RWPE2 (cell line): ENCODE results near the gene SLIT3.

Experiments
- ATAC-seq: fragments of 200-7000 bp; cut with Tn5 transposase; 3 replicates; pipeline ENCODE4 v1.9.1; 2021; ENCODE audit warnings: low read depth
- DNase-seq: peaks from one replicate; pipeline ENCODE4 v3.0.0-alpha.2; 2020; ENCODE audit warnings: low spot score
- H3K27ac ChIP-seq: fragments of 450-650 bp; 2 replicates; pipeline ENCODE4 v1.5.1; 2017; ENCODE audit warnings: mild to moderate bottlenecking; ENCODE audit not compliant: poor library complexity, severe bottlenecking
- H3K27me3 ChIP-seq: fragments of 250-450 bp; sonication (Bioruptor Pico); 2 replicates; pipeline ENCODE4 v1.5.1; 2021; ENCODE audit warnings: mild to moderate bottlenecking, moderate library complexity; ENCODE audit not compliant: insufficient read depth, poor library complexity, severe bottlenecking
- H3K36me3 ChIP-seq: fragments of 250-450 bp; sonication (Bioruptor Pico); 2 replicates; pipeline ENCODE4 v1.5.1; 2020; ENCODE audit warnings: low read depth, mild to moderate bottlenecking, moderate library complexity
- H3K4me1 ChIP-seq: fragments of 250-450 bp; sonication (Bioruptor Pico); 2 replicates; pipeline ENCODE4 v1.5.1; 2021; ENCODE audit warnings: mild to moderate bottlenecking, moderate library complexity; ENCODE audit not compliant: insufficient read depth, poor library complexity, severe bottlenecking
- H3K4me3 ChIP-seq: fragments of 250-450 bp; sonication (Bioruptor Pico); 2 replicates; pipeline ENCODE4 v1.5.1; 2021; ENCODE audit warnings: mild to moderate bottlenecking, moderate library complexity; ENCODE audit not compliant: severe bottlenecking
- H3K9me3 ChIP-seq: fragments of 250-450 bp; sonication (Bioruptor Pico); 2 replicates; pipeline ENCODE4 v1.5.1; 2021; ENCODE audit warnings: mild to moderate bottlenecking, moderate library complexity; ENCODE audit not compliant: severe bottlenecking
- CTCF ChIP-seq: fragments of 450-650 bp; IDR thresholded peaks from one replicate; pipeline ENCODE4 v1.5.1; 2017; ENCODE audit warnings: mild to moderate bottlenecking, moderate library complexity; ENCODE audit not compliant: poor library complexity, severe bottlenecking

SLIT3 gene

DNA sequence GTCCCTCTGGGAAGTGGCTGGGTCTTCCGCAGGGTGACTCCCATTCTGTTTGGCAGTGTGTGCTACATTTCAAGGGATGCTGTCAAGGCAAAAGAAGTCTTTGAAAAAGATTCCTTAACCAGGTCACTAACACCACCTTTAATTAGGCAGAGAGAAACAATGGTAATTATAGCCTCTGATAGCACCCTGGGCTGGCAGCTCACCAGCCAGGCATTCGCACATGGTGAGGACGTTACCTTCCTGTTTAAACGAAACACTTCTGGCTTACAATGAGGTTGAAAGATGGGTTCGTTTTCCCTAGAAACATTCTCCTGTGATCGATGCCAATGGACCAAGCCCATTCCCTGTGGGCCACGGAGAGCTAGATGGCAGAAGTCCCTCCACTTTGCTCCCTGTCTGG is 491.7 kb downstream of the SLIT3 start:
- Histone ChIP-seq H3K9me3 (no peaks in the 10 kb centered on the region), H3K4me1 (no peaks in the 10 kb centered on the region), H3K27me3 (no peaks in the 10 kb centered on the region), H3K36me3 (no peaks in the 10 kb centered on the region), H3K27ac (no peak overlapping the region), H3K4me3 (no peak overlapping the region)
- ATAC-seq = no peak
- TF ChIP-seq CTCF = no peak
- no peak for DNase-seq

DNA sequence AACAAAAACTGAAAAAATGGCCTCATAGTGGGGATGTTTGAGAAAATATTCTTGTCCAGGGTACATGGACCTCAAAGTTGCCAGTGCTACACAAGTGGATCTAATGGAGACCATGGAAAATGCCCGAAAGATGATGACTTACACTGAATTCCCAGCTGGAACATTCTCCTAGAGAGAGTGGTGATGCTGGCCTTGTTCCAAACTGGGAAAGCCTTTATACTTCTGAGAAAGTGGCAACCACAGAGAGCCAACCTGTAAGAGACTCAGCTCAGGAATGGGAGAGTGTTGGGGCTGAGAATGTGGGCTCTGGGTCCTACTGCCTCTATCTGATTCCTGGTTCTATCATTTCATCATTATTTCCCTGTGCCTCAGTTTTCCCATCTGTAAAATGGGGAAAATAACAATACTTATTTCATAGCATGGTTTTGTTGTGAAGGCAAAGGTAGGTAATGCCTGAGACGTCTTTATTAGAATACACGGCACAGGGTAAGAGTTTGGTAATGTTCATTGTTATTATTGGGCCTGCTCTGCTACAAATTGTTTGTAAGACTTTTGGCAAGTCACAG is 492.8 kb downstream of the SLIT3 start:
- H3K4me3 ChIP-seq = no peak overlapping the region
- H3K27ac ChIP-seq = no peak overlapping the region
- no peak for TF ChIP-seq CTCF
- ATAC-seq = no peak
- H3K9me3 ChIP-seq = no peaks in the 10 kb centered on the region
- no peak for DNase-seq
- H3K4me1 ChIP-seq = no peaks in the 10 kb centered on the region
- H3K27me3 ChIP-seq = no peaks in the 10 kb centered on the region
- H3K36me3 ChIP-seq = no peaks in the 10 kb centered on the region

DNA sequence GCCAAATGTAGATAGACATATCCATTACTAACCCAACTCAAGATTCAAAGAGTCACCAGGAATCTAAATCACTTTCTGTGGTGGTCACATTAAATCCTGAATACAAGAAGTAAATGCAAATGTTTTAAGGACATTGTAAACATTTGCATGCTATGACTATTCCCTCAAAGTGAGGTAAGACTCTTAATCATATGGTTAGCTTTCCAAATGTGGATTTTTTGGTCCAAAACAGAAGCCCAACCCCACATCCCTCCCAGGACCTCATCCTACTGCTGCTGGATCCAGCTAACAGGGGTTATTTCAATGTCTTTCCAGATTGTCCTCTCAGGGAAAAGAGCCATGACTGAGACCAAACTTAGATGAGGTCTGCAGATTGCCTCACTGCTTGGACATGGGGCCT is 493.7 kb downstream of the SLIT3 start:
- Histone ChIP-seq H3K27me3 (no peaks in the 10 kb centered on the region), H3K4me1 (no peaks in the 10 kb centered on the region), H3K9me3 (no peaks in the 10 kb centered on the region), H3K27ac (no peak overlapping the region), H3K36me3 (no peaks in the 10 kb centered on the region), H3K4me3 (no peak overlapping the region)
- DNase-seq (no peak), ATAC-seq (no peak)
- no peak for TF ChIP-seq CTCF

GRCh38 chr5:168803541-168803940 is 497.4 kb downstream of the SLIT3 start:
- Histone ChIP-seq H3K4me1 (no peaks in the 10 kb centered on the region), H3K36me3 (no peaks in the 10 kb centered on the region), H3K4me3 (no peak overlapping the region), H3K9me3 (no peaks in the 10 kb centered on the region), H3K27ac (no peak overlapping the region), H3K27me3 (no peaks in the 10 kb centered on the region)
- no peak for TF ChIP-seq CTCF
- no peak for ATAC-seq
- DNase-seq = no peak

DNA sequence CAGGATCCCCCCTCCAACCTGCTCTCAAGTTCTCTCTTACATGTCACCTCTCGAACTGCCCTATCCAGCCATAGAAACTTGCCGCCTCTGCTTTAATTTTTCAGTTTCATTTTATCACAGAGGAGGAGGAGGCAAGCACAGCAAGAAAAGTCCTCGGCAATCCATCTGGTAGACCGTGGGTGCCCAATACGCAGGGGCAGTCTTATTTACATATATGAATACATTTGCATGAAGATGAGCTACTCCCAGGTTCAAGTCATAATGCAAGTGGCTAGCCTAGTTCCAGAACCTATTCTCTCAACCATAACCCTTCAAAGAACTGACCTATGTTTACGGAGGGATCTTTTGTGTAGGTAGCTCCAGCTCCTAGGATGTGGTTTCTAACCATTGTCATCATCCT is 498.6 kb downstream of the SLIT3 start:
- no peak overlapping the region for H3K27ac ChIP-seq
- no peaks in the 10 kb centered on the region for H3K4me1 ChIP-seq
- ATAC-seq = no peak
- no peaks in the 10 kb centered on the region for H3K9me3 ChIP-seq
- no peak overlapping the region for H3K4me3 ChIP-seq
- no peaks in the 10 kb centered on the region for H3K27me3 ChIP-seq
- no peaks in the 10 kb centered on the region for H3K36me3 ChIP-seq
- no peak for DNase-seq
- TF ChIP-seq CTCF = no peak
